MG63 (cell line): Measurements from ENCODE around the gene PHKG1. TPM values are rescaled to one million over a fixed set of nuclear protein-coding genes. Genes with fewer than 3 reads are reported as not detected.
"Not testable (repeated sequence)": the region's sequence is repeated elsewhere in the genome, so short reads cannot be mapped to it uniquely, and the experiment has no call there.

Experiments used
- DNase-seq: peaks from one replicate; pipeline ENCODE4 v3.0.0-alpha.2; 2020
- H3K27me3 ChIP-seq: fragments of 250-450 bp; sonication (Bioruptor Pico); 2 replicates; pipeline ENCODE4 v1.5.1; 2020; ENCODE audit warnings: mild to moderate bottlenecking, moderate library complexity
- H3K36me3 ChIP-seq: fragments of 250-450 bp; sonication (Bioruptor Pico); 2 replicates; pipeline ENCODE4 v1.5.1; 2020; ENCODE audit warnings: mild to moderate bottlenecking, moderate library complexity
- H3K4me3 ChIP-seq: fragments of 250-450 bp; sonication (Bioruptor Pico); 2 replicates; pipeline ENCODE4 v1.5.1; 2020; ENCODE audit warnings: mild to moderate bottlenecking, moderate library complexity
- H3K9me3 ChIP-seq: fragments of 250-450 bp; sonication (Bioruptor Pico); 2 replicates; pipeline ENCODE4 v1.5.1; 2020; ENCODE audit warnings: mild to moderate bottlenecking, moderate library complexity
- total RNA-seq: library from RNA; depleted of rRNA; stranded (reverse); fragments of >200 nt; shearing (Covaris generic); gene quantifications from 2 replicates; pipeline ENCODE4 v1.2.3, GENCODE V29; 2014; ENCODE audit warnings: low replicate concordance

Gene PHKG1
- total RNA-seq, 1 experiment from 2014 or later, result 5.5 TPM

- peak; percentile 86 for DNase-seq
- Histone ChIP-seq H3K36me3 (peaks cover 35% of the 10 kb centered on the region), H3K27me3 (no peaks in the 10 kb centered on the region), H3K9me3 (no peaks in the 10 kb centered on the region), H3K4me3 (no peak overlapping the region)
These were observed 4.9 kb upstream of the PHKG1 start for GRCh38 chr7:56097700-56098099.

GRCh38 chr7:56092388-56092787, 364 bp downstream of the PHKG1 start:
- not testable (repeated sequence) for H3K4me3 ChIP-seq, H3K9me3 ChIP-seq, H3K27me3 ChIP-seq, H3K36me3 ChIP-seq
- peak; percentile 53 for DNase-seq

GRCh38 chr7:56091591-56091990, 1.2 kb downstream of the PHKG1 start:
- H3K4me3 ChIP-seq, result no peak overlapping the region
- DNase-seq, result peak; percentile 87
- peaks cover 3% of the 10 kb centered on the region for H3K36me3 ChIP-seq
- H3K9me3 ChIP-seq, result no peaks in the 10 kb centered on the region
- no peaks in the 10 kb centered on the region for H3K27me3 ChIP-seq

GRCh38 chr7:56087445-56087844, 5.3 kb downstream of the PHKG1 start:
- no peak for DNase-seq
- Histone ChIP-seq H3K27me3 (no peaks in the 10 kb centered on the region), H3K36me3 (peaks cover 3% of the 10 kb centered on the region; the same call in 1 of the 2 replicates), H3K9me3 (no peaks in the 10 kb centered on the region), H3K4me3 (no peak overlapping the region)

- DNase-seq, result no peak
- peaks cover 5% of the 10 kb centered on the region for H3K36me3 ChIP-seq
These were observed 6.0 kb downstream of the PHKG1 start for GRCh38 chr7:56086761-56087160.

GRCh38 chr7:56083150-56083785, 9.5 kb downstream of the PHKG1 start:
- no peaks in the 10 kb centered on the region for H3K9me3 ChIP-seq
- H3K27me3 ChIP-seq, result no peaks in the 10 kb centered on the region
- H3K4me3 ChIP-seq, result no peak overlapping the region
- DNase-seq, result no peak
- H3K36me3 ChIP-seq, result peaks cover 6% of the 10 kb centered on the region

More at GRCh38 chr7:56086761-56087160, 6.0 kb downstream of the PHKG1 start:
- Histone ChIP-seq H3K9me3 (no peaks in the 10 kb centered on the region), H3K27me3 (no peaks in the 10 kb centered on the region), H3K4me3 (no peak overlapping the region)

- H3K36me3 ChIP-seq, result peaks cover 6% of the 10 kb centered on the region
- H3K27me3 ChIP-seq, result no peaks in the 10 kb centered on the region
- DNase-seq, result no peak
- no peak overlapping the region for H3K4me3 ChIP-seq
- no peaks in the 10 kb centered on the region for H3K9me3 ChIP-seq
These were observed 11.0 kb downstream of the PHKG1 start for GRCh38 chr7:56081626-56082340.

GRCh38 chr7:56080726-56081435, 11.9 kb downstream of the PHKG1 start:
- H3K36me3 ChIP-seq, H3K27me3 ChIP-seq, DNase-seq, H3K4me3 ChIP-seq, H3K9me3 ChIP-seq: not testable (repeated sequence)

GRCh38 chr7:56079450-56080185, 13.1 kb downstream of the PHKG1 start:
- DNase-seq, result peak; percentile 59
- no peaks in the 10 kb centered on the region for H3K27me3 ChIP-seq

GRCh38 chr7:56078196-56078595, 14.6 kb downstream of the PHKG1 start:
- no peak overlapping the region for H3K4me3 ChIP-seq
- H3K27me3 ChIP-seq, result no peaks in the 10 kb centered on the region
- DNase-seq, result no peak
- H3K9me3 ChIP-seq, result no peaks in the 10 kb centered on the region
- peaks cover 12% of the 10 kb centered on the region for H3K36me3 ChIP-seq

More at GRCh38 chr7:56079450-56080185, 13.1 kb downstream of the PHKG1 start:
- H3K9me3 ChIP-seq, result no peaks in the 10 kb centered on the region
- H3K4me3 ChIP-seq, result no peak overlapping the region
- H3K36me3 ChIP-seq, result peaks cover 10% of the 10 kb centered on the region

- Histone ChIP-seq H3K36me3 (peaks cover 12% of the 10 kb centered on the region), H3K9me3 (no peaks in the 10 kb centered on the region)
These were observed 15.1 kb downstream of the PHKG1 start for GRCh38 chr7:56077681-56078080.

GRCh38 chr7:56074371-56074791, 18.4 kb downstream of the PHKG1 start:
- no peaks in the 10 kb centered on the region for H3K27me3 ChIP-seq
- no peak overlapping the region for H3K4me3 ChIP-seq
- no peaks in the 10 kb centered on the region for H3K9me3 ChIP-seq
- peak; percentile 80 for DNase-seq
- H3K36me3 ChIP-seq, result peaks cover 30% of the 10 kb centered on the region

More at GRCh38 chr7:56077681-56078080, 15.1 kb downstream of the PHKG1 start:
- DNase-seq, result no peak
- no peaks in the 10 kb centered on the region for H3K27me3 ChIP-seq
- no peak overlapping the region for H3K4me3 ChIP-seq

GRCh38 chr7:56066376-56066775, 26.4 kb downstream of the PHKG1 start:
- H3K27me3 ChIP-seq, H3K4me3 ChIP-seq, H3K9me3 ChIP-seq, DNase-seq: not testable (repeated sequence)
- H3K36me3 ChIP-seq, result peaks cover 66% of the 10 kb centered on the region

GRCh38 chr7:56063882-56064625, 28.7 kb downstream of the PHKG1 start, which contains the start of gene SUMF2:
Gene SUMF2 (plus strand): TSS chr7:56064286. CDS start chr7:56064312, 26 bp downstream.
- no peaks in the 10 kb centered on the region for H3K27me3 ChIP-seq
- peaks cover 64% of the 10 kb centered on the region for H3K36me3 ChIP-seq
- no peaks in the 10 kb centered on the region for H3K9me3 ChIP-seq
- DNase-seq, result peak; percentile 87
- peak within 1 kb of the TSS; percentile 87 for H3K4me3 ChIP-seq

- Histone ChIP-seq H3K9me3 (no peaks in the 10 kb centered on the region), H3K36me3 (peaks cover 66% of the 10 kb centered on the region), H3K4me3 (peak overlapping the region; percentile 87), H3K27me3 (no peaks in the 10 kb centered on the region)
- DNase-seq, result no peak
These were observed 29.3 kb downstream of the PHKG1 start for GRCh38 chr7:56063500-56063881.

GRCh38 chr7:56062382-56062781, 30.4 kb downstream of the PHKG1 start:
- no peaks in the 10 kb centered on the region for H3K27me3 ChIP-seq
- no peaks in the 10 kb centered on the region for H3K9me3 ChIP-seq
- peaks cover 77% of the 10 kb centered on the region for H3K36me3 ChIP-seq
- no peak overlapping the region for H3K4me3 ChIP-seq
- no peak for DNase-seq
